HG02798 (cell line): ENCODE results near the gene SLC17A6.

Source experiments
- ATAC-seq: cut with Tn5 transposase; IDR thresholded peaks from one replicate; pipeline ENCODE4 v1.9.1; 2021; ENCODE audit warnings: mild to moderate bottlenecking; ENCODE audit not compliant: unreplicated experiment, poor library complexity

The SLC17A6 gene

GRCh38 chr11:22337596-22338485 is at the start of gene SLC17A6:
SLC17A6 (plus strand) TSS chr11:22338381; CDS start chr11:22338534, 153 bp downstream.
- ATAC-seq: no peak

GRCh38 chr11:22302368-22302767 is 35.8 kb upstream of the SLC17A6 start:
- ATAC-seq: no peak

- no peak for ATAC-seq
Measured at GRCh38 chr11:22304337-22304961, 33.7 kb upstream of the SLC17A6 start.

GRCh38 chr11:22317656-22318055 is 20.5 kb upstream of the SLC17A6 start:
- ATAC-seq: no peak

DNA sequence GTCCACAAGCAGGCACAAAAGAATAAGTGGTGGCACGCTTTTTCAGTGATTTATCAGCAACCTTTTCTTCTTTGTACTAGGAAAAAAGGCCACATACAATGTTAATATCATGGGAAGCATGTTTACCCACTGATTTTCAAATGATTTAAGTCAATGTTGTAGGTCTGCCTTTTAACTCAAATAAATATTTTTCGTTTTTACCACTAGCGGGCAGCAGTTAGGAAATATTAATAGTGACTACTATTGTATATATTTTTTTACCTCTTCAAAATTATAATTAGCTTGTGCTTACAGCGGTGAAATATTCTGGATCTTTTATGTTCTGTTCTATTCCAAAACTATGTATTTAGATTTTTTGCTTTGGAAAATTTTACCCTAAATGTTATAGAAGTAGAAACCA is 6.4 kb upstream of the SLC17A6 start:
- ATAC-seq: no peak

GRCh38 chr11:22336587-22336986 is 1.6 kb upstream of the SLC17A6 start:
- ATAC-seq: no peak

DNA sequence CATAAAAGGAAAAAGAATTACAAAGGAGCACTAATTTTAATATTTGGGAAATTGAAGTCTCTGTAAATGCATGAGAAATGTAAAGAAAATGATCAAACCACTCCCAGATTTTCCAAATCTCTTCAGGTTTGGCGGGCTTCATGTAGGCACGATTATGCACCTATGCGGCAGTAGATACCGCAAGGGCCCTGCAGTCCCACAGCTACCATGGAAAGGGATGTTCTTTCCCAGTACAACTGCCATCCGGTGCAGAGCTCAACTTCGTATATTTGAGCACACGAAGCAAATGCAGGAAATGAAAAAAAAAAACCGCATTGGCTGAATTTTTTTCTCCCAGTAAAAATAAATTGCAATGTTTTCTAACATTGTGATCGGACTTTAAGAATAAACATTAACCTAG is 1.4 kb downstream of the SLC17A6 start:
- no peak for ATAC-seq

GRCh38 chr11:22340235-22340634 is 2.1 kb downstream of the SLC17A6 start:
- no peak for ATAC-seq

DNA sequence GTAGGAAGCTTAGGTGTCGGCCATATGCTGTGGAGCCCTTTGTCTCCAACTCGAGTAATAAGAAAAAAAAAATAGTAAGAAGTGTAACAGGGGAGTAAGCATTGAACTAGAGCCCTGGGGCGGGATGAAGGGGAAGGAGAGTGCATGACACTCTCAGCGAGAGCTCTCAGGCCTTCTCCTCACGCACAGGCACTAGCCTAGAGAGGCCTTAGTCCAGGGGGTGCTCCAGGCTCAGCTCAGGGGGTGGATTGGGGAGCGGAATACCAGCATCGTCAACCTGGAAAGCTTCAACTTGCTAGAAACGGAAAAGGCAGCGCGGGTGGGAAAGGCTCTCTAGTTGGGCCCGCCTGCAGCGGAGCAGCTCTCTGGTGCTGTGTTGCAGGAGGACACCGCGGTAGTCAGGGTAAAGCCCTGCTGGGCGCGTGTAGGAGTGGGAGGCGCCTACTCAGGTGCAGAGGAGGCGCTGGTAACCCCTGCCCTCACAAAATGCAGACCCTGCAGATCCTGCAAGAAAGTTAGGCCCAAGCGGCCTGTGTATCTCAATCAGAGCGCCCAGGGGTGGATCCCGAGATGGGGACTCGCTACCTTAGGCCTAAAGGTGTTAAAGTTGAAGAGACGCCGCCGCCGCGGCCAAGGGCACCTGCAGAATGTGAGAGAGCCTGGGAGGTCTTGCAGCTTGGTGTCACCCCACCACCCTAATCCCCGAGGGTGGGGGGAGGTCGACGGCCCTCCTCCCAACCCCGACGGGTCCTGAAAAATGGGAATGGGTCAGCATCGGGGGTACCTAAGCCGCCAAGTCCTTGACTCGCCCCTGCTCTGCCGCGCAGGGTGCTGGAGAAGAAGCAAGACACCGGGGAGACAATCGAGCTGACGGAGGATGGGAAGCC is 2.8 kb downstream of the SLC17A6 start:
- no peak for ATAC-seq

DNA sequence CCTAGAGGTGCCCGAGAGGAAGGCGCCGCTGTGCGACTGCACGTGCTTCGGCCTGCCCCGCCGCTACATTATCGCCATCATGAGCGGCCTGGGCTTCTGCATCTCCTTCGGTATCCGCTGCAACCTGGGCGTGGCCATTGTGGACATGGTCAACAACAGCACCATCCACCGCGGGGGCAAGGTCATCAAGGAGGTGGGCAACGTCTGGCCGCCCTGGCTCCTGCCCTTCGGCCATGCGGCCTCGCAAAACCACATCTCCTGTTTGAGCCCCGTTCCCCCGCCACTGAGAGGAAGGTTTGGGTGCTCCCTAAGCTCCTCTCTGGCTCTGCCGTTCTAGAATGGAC is 3.4 kb downstream of the SLC17A6 start:
- ATAC-seq: no peak

GRCh38 chr11:22342211-22343031 is 4.2 kb downstream of the SLC17A6 start:
- ATAC-seq: no peak

- ATAC-seq: no peak
Measured at GRCh38 chr11:22343032-22343324, 4.8 kb downstream of the SLC17A6 start.

GRCh38 chr11:22343371-22344032 is 5.3 kb downstream of the SLC17A6 start:
- ATAC-seq: no peak

- no peak for ATAC-seq
Measured at GRCh38 chr11:22344081-22344480, 5.9 kb downstream of the SLC17A6 start.

- ATAC-seq: no peak
Measured at GRCh38 chr11:22346282-22346681, 8.1 kb downstream of the SLC17A6 start.

DNA sequence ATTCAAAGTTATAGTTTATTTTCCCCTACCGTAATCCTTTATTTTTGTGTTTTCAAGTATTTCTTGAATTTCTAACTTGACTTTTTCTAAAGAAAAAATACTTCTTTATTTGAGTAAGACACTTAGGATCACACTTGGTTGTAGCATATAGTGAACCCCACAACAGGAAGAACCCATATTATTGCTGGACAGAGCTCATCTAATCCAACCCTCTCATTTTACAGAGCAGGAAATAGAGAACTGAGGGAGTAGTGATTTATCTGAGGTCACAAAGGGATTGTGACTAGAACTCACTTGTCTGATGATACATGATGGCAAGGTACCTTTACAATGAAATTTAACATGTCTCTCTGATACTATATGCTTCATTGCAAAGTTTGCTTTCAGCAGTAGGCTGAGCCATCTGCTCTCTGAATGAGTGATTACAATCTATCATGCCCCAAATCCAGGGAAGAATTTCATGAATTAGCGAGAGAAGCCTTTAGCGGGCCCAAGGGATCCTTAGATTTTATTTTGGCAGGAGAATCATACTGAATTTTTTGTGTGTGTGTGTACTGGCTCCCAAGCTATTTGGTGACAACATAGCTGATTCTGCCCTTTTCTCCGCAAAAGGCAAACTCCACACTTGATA is 9.8 kb downstream of the SLC17A6 start:
- no peak for ATAC-seq

- no peak for ATAC-seq
Measured at GRCh38 chr11:22349491-22349890, 11.3 kb downstream of the SLC17A6 start.

DNA sequence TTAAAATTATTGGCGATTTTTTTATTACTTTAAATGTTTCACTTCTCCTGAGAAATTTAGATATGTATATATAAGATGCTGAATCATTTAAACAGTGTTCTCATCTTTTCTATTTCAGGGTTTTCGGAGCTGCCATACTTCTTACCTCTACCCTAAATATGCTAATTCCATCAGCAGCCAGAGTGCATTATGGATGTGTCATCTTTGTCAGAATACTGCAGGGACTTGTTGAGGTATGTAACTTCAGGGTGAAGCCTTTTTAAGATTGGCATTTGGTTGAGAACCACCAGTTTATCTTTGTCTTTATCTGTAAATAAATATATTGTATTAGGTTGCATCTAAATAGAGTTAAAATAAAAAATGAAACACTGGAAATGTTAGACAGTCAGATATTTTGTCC is 21.1 kb downstream of the SLC17A6 start:
- ATAC-seq: no peak

- ATAC-seq: no peak
Measured at GRCh38 chr11:22371160-22371559, 33.0 kb downstream of the SLC17A6 start.
